NCI-H446 (cell line): ENCODE results near the gene OGDHL.
"Not testable (repeated sequence)": the region's sequence is repeated elsewhere in the genome, so short reads cannot be mapped to it uniquely, and the experiment has no call there.

Experiments used
- DNase-seq, 2 experiments: peaks; one replicate each; lab custom pipeline; 2025; lab: John Stamatoyannopoulos, UW

Gene OGDHL

DNA sequence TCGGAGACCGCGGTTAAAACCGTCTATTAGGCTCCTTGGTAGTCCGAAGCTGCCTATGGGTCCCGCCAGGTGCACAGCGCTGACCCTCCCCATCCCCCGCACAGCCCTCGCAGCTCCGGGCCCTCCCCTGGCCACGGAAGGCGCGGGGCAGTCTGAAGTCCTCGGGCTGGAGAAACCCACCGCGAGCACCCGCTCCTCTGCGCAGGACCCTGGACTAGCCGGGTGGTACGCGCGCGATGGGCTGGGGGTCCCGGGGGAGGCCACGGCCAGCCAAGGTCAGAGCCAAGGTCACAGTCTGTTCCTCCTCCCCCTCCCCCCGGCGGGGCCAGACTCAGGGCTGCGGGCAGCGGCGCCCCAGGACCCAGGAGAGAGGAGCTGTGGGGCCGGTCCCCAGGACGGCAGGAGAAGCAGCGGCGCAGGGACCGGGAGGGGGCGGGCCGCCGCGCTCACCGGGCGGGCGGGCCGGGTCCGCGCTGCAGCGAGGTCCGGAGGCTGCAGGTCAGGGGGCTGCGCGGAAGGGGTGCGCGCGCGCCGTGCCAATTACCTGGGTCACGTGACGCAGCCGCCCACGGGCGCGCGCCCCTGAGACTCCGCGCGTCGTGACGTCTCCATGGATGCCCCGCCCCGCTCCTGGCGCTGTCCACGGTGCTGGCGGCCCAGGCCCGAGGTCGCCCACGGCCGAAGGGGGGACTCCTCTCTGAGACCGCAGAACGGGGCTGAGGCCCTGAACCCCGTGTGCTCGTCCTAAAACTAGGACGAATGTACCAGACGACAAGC is at the start of gene OGDHL:
TSS of gene OGDHL (minus strand) at position 535 of the 777 bp plus-strand sequence. CDS start 3,731 bp downstream, outside the sequence.
- peak in 1 of 2 experiments; percentile 73 for DNase-seq

DNA sequence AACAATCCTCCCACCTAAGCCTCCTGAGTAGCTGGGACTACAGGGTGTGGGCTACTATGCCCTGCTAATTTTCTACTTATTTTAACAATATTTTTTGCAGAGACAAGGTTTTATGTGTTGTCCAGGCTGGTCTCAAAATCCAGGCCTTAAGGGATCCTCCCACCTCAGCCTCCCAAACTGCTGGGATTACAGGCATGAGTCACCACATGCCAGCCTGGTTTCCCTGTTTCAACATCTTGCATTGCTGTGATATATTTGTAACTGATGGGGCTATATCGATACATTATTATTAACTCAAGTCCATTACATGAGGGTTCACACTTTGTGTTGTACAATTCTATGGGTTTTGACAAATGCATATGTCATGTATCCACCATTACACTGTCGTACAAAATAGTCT is 41.9 kb upstream of the OGDHL start:
- no peak for DNase-seq

DNA sequence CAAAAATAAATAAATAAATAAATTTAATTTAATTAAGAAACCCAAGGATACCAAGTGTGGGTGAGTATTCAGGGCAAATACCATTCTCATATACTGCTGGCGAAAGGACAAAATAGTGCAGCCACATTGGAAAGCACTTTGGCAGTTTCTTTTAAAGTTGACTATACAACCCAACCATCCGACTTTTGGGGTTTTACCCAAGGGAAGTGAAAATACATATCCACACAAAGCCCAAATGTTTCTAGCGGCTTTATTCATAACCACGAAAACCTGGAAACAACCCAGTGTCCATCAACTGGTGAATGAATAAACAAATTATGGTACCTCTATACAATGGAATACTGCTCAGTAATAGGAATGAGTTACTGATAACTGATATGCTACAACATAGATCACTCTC is 36.2 kb upstream of the OGDHL start:
- no peak for DNase-seq

DNA sequence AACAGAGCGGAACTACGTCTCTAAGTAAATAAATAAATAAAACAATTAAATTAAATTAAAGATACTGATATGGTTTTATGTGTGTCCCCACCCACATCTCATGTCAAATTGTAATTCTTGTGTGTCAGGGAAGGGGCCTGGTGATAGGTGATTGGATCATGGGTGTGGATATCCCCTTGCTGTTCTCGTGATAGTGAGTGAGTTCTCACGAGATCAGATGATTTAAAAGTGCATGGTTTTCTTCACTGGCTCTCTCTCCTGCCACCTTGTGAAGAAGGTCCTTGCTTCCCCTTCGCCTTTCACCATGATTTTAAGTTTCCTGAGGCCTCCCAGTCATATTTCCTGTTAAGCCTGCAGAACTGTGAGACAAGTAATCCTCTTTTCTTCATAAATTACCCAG is 29.0 kb upstream of the OGDHL start:
- DNase-seq = no peak

DNA sequence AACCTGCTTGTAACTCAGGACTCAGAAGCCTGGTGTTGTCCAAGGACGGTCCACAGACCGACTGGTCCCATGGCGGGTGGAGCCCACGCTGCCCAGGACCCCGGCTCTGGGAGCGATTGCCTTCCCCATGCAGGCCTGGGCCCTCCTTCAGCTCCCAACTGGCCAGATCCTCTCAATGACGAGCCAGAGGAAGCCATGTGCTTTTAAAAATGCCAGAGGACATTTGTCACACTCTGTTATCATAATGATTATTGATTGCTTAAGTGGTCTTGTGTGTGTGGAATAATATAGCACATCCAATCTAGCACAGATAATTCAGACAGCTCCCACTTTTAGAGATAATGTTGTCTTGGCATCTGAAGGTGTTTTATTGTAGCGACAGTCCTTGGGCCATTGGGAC is 22.6 kb upstream of the OGDHL start:
- no peak for DNase-seq

DNA sequence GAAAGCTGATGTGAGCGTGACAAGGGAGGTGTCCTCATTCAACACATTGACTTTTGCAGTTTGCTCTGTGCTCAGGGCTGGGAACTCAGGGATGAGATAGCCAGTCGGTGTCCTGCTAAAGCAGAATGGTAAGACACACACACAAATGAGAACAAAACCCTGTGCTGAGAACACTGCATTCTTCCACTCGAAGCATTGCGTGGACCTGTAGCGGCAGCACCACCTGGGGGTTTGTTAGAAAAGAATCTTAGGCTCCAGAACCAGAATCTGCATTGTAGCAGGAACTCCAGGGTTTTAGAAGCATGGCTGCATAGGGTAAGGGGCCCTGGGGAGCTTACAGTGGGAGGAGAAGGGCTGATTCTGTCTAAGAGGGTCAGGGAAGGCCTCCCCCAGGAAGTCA is 21.5 kb upstream of the OGDHL start:
- DNase-seq = no peak

DNA sequence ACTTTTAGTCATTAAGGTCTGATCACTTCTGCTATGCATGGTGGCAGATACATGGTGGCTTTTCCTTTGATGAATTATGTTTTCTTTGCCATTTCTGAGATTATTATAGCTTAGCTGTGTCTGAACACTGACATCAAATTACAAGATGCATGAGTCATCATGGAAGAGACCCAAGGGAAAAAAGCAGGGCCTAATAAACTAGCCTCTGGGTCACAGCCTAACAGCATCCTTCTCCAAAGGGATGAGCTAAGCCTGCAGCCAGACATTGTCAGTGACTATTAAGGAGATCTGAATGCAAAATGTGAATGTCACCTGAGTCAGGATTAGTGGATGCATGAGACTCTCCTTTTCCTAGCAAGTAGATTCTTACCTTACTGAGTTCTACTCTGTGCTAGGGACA is 19.1 kb upstream of the OGDHL start:
- DNase-seq = no peak

DNA sequence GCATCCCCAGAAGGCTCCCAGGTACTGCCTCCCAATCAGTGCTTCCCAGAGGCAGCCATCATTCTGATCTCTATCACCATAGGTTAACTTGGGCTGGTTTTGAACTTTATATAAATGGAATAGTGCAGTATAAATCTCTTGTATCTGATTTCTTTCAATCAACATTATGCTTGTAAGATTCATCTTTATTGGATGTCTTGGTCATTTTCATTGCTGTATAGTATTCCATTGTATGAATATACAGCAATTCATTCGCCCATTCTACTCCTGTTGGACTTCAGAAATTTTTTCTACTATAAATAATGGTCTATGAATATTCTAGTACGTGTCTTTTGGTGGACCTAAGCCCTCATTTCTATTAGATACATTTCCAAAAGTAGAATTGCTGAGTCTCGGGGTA is 16.1 kb upstream of the OGDHL start:
- no peak for DNase-seq

DNA sequence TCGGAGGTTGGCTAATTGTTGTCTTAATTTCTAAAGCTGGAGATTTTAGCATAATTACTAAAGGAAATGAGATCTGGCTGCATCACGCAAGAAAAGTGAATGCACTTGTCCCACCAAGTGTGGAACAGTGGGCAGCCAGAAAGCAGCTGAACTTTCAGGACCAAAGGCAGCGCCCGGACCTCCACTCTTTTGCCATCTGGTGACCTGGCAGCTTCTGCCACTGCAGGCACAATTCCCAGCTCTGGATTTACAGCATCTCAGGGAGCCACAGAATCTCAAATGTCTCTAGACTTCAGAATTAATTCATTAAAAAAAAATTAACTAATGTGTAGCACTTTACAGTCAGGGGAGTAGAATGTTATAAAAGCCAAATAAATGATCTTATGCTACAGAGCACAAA is 14.7 kb upstream of the OGDHL start:
- DNase-seq = peak in 1 of 2 experiments; percentile 21

DNA sequence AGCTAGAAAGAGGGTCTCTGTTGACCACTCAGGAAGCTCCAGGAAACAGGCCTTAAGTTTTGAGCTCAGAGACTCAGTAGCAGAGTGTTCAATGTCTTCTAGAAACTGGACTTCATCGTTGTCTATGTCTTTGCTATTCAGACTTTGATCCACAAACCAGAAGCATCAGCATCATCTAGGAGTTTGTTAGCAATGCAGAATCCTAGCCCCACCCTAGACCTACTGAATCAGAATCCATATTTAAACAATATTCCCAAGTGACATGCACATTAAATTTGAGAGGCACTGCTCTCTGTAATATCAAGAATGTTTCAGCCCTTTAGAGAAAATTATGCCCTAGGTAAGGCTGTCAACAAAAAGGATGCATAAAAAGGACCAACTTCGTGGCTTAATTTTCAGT is 12.9 kb upstream of the OGDHL start:
- DNase-seq = no peak

DNA sequence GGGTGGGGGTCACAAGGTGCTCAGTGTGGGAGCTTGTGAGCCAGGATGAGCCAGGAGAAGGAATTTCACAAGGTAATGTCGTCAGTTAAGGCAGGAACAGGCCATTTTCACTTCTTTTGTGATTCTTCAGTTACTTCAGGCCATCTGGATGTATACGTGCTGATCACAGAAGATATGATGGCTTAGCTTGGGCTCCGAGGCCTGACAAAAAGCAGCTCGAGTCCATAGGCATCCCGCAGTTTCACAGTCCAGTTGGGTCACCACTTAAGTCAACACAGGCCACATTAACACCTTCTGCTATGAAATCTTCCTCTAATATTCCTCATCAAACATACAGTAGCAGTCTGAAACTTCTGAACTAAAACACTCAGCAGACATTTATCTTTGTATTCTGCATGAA is 10.8 kb upstream of the OGDHL start:
- not testable (repeated sequence) for DNase-seq

DNA sequence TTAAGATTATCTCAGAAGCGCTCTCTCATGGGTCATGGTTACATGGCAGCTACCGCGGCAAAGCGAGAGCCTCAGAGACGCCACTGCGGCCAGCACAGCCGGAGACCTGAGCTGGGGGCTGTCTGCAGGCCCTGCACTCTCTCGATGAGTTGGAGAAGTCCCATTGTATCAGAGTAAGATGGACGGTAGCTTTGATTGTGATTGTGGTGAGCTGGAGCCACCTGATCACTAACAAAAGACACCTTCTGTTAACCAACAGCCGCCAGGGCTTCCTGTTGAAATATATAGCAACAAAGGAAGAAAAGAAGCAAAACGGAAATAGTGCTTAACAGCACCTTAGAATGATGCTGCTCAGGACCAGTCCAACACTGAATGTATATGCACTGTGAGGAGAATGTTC is 8.9 kb upstream of the OGDHL start:
- DNase-seq = not testable (repeated sequence)

DNA sequence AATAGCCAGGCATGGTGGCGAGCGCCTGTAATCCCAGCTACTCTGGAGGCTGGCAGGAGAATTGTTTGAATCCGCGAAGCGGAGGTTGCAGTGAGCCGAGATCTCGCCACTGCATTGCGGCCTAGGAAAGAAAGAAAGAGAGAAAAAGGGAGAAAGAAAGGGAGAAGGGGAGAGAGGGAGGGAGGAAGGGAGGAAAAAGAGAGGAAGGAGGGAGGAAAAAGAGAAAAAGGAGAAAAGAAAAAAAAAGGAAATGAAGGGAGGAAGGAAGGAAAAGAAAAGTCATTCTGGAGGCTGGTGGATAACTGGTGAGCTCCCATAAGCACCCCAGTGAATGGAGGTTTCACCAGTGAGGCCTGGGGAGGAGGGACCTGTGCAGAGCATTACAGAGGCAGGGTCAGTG is 7.6 kb upstream of the OGDHL start:
- no peak for DNase-seq

DNA sequence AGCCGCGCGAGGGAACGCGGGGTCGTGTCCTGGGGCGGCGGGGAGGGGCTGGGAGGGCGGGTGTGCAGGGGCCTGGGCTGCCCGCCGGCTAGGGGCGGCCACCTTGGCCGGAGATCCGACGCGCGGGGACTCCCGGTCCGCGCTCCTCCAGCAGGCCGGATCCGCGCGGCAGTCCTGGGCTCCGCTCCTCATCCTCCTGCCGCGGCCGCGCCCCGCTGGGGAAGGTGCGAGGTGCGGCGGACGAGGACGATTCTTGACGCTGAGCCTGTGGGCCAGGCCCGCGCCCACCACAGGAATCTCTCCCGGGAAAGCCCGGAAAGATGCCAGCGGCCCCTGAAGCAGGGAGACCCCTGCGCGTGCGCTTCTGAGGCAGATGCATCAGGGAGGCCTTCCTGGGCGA is 6.6 kb upstream of the OGDHL start:
- no peak for DNase-seq

DNA sequence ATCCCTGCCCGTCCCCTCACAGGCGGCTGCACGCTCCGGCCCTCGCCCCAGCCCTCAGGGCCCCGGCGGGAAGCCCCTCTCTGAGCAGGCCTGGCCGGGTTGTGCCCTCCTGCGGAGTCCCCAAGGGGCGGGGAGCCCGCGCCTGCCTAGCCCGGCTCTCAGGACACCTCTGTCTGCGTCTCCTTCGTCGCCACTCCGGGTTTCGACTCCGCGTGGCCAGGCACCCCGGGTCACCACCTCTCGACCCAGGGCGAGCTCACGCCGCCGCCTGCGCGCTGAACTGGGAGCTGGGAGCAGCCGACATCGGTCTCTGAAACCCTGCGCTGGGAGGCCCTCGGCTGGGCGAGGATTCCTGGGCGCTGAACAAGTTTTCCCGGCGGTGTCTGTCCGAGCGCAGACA is 6.2 kb upstream of the OGDHL start:
- no peak for DNase-seq

DNA sequence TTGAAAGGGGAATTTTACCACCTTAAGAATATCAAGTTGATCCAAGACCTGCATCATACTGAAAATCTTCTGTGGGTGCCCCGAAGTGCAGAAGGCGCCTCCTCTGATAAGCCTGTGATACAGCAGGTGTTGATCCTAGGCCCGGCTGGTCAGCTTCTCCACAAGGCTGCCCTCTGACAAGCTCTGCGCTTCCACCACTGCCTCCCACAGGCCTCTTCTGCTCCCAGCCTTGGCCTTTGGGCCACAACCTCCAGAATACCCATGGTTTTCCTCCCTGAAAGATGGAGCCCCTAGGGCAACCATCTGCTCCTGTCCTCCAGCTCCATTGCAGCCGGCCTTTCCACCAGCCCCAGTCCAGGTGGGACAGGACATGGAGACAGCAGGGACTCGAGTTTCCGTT is 5.6 kb upstream of the OGDHL start:
- DNase-seq = no peak

DNA sequence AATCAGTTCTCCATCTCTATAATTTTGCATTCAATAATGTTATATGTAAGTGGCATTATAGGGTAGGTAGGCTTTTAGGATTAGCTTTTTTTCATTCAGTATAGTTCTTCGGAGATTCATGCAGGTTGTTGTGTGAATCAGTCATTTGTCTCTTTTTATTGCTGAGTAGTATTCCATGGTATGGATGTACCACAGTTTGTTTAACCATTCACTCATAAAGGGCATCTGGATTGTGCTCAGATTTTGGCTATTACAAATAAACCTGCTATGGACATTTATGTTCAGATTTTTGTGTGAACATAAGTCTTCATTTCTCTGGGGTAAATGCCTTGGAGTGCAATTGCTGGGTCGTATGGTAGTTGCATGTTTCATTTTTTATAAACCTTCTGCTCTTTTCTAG is 4.4 kb upstream of the OGDHL start:
- DNase-seq = no peak

DNA sequence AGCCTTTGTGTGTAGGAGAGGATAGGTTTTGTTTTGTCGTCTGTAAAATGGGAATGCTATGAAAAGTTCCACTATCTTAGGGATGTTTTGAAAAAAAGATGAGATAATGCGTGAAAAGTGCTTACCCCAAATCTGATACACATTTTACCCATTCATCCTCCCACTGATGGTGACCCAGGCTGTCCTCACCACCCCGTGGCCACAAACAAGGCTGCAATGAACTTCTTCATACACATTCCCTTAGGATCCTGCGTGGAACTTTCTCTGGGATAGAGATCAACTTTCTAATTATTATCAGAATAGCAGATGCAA is 399 bp upstream of the OGDHL start:
- no peak for DNase-seq

DNA sequence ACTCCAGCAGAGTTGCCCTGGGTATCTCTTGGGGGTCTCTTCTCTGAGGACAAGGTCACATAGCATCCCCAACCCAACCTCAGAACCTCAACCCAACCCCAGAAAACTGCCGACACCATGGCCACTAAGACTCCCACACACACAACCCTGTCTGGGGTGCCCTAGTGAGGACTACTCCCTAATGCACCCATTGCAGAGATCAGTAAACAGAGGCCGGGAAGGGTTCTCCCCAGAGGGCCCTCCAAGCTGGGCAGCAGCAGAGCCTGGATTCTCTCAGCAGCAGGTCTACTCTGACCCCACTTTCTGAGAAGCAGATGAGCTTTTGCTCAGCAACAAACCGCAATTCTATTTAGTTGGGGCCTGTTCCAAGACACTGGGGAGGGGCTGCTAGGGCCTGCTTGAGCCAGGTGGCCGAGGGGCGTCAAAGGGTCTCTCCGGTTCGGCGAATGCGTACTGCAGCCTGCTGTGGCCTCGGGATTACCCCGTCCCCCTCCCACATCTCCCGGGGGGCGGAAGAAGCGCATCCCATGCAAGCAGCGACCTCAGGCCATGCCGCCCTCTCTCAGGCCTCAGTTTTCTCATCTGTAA is 828 bp downstream of the OGDHL start:
- no peak for DNase-seq

DNA sequence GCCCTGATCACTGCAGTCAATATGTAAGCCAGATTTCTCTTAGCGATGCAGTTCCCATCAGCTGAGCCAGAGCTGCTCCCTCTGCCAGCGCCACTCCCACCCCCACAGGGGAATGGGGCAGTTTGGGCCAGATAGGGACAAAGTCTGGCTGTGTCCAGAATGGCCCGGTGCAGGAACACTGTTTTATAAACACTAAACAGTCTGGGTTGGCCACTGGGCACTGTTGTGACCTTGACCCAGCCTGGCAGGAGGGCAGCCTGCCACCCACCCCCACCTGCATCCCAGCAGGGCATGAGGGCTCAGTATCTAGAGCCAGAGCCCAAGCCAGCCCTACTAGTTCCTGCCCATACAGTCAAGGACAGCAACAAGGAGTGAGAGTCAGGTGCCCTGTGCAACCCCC is 1.3 kb downstream of the OGDHL start:
- no peak for DNase-seq

DNA sequence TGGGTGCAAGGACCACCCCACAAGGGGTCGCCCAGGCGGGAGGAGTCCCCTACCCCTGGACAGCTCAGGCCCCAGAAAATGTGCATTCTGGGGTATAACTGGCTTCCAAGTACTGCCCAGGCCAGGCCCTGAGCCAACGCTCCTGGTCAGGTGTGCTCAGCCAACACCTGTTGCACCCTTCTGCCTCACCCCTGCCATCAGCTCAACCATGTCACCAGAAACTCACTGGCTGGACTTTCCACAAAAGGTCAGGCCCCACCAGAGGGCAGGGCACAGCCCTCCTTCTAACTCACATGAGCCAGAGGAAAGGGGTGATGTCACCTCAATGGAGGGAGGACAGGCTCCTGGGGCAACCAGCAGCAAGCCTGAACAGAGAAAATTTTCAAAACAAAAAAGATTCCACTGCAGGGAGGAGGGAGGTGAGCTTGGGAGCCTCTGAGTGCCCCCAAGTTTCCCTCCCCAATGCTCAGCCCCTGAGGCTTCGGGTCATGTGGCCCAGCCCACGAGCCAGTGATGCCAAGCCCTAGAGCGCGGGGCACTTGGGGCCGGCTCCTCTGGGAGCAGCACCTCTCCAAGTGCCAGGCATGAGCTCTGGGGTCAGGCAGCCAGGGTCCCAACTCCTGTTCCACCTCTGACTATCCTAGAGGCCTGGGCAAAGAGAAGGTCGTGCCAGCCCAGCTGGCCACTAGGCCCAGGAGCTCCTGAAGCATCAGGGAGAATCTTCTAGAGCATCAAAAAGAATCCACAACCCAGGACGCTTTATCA is 2.2 kb downstream of the OGDHL start:
- DNase-seq = no peak

DNA sequence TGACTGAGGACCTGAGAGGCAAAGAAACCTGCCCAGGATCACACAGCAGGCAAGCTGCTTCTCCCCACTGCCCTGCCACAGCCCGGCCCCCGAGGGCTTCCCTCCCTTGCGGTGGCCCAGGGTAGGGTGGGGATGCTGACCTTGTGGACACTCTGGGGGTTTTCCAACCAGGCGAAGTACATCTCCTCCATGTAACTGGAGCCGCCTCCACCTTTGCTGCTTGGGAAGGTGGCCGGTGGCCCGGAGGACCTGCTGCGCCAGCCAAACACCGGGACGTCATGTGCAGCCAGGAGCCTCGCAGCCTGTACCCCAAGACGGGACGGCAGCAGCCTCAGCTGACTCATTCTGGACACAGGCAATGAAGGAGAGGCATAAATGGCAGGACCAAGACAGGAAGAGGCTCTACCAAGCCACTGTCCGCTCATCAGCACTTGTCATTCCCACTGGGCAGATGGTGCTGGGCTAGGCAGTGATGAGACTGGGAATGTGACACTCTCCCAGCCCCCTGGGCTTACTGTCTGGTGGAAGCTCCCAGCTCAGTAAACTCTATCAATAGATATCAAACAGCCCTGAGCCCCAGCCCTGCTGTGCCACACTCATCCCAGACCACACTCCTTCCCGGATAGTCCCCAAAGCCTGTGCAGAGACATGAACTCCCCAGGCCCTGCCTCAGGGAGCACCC is 3.7 kb downstream of the OGDHL start:
- no peak for DNase-seq

DNA sequence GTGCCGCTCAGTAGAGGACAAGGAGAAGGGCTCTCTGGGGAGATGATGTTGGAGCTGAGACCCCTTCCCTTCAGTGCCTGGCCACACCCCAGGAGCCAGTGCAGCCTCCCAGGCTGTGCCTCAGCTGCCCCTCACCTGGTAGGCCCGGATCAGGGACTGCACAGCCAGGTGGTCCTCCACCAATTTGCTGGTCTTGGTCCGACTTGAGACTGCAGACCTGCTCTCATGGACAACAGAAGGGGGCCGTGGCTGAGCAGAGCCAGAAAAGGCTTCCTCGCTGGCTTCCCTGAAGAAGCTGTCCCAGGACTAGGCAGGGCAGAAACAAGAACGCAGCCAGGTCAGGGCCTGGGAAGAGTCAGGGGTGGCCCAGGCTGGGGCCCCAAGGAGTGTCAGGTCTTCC is 5.5 kb downstream of the OGDHL start:
- no peak for DNase-seq
